ENCODE results near the gene DPH7.
"Not testable (repeated sequence)": the region's sequence is repeated elsewhere in the genome, so short reads cannot be mapped to it uniquely, and the experiment has no call there.

DPH7 gene

DNA sequence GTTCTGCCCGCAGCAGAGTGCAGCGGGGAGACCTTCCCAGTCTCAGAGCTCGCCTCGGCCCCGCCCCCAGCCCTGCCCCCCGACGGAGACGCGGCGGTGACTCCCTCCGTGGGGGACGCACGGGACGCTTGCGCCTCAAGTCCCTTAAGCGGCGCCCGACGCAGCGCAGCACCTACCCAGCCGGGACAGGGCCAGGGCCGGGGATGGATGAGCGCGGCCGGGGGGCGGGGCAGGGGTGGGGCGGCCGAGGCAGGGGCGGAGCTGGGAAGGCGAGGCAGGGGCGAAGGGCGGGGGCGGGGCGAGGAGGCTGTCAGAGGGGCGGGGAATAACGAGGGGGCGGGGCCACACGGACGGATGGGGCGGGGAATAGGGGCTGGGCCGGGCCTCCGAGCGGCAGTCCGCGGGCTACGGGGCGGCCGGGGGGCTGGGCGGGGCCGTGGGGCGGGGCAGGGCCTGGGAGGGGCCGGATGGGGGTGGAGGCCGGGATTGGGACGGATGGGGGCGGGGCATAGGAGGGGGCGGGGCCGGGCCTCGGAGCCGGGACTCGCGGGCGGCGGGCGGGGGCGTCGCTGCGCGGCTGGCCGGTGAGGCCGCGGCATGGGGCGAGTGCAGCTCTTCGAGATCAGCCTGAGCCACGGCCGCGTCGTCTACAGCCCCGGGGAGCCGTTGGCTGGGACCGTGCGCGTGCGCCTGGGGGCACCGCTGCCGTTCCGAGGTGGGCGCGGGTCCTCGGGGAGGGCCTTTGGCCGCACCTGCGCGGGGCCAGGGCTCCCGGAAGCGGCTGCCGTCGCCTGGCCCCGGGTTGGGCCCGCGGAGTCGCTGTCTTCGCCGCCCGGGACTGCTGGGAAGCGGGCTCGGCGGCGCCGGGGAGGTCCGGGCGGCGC lies 26.6 kb upstream of the DPH7 start, which contains the start of gene ARRDC1:
Gene ARRDC1, plus strand, starts transcription at position 566 of the 884 bp plus-strand sequence. Its CDS starts 32 bp downstream, at position 598.
- peaks cover 9% of the 10 kb centered on the region for H3K27me3 ChIP-seq (ENCODE audit: control insufficient read depth, insufficient read depth, low read length)
- H3K9me3 ChIP-seq (replicated peaks; ENCODE audit: low read length), result no peaks in the 10 kb centered on the region
- H3K4me3 ChIP-seq (ENCODE audit: low read length), result peak within 1 kb of the TSS; percentile 93
- H3K36me3 ChIP-seq (ENCODE audit: insufficient read depth, low read length), result no peaks in the 10 kb centered on the region
- H3K4me2 ChIP-seq (ENCODE audit: low read length), result peak within 1 kb of the TSS; percentile 99
- H3K4me1 ChIP-seq (ENCODE audit: control insufficient read depth, insufficient read depth, low read length), result peaks cover 15% of the 10 kb centered on the region
- H3K9ac ChIP-seq (ENCODE audit: low read depth, low read length), result peak within 1 kb of the TSS; percentile 84

DNA sequence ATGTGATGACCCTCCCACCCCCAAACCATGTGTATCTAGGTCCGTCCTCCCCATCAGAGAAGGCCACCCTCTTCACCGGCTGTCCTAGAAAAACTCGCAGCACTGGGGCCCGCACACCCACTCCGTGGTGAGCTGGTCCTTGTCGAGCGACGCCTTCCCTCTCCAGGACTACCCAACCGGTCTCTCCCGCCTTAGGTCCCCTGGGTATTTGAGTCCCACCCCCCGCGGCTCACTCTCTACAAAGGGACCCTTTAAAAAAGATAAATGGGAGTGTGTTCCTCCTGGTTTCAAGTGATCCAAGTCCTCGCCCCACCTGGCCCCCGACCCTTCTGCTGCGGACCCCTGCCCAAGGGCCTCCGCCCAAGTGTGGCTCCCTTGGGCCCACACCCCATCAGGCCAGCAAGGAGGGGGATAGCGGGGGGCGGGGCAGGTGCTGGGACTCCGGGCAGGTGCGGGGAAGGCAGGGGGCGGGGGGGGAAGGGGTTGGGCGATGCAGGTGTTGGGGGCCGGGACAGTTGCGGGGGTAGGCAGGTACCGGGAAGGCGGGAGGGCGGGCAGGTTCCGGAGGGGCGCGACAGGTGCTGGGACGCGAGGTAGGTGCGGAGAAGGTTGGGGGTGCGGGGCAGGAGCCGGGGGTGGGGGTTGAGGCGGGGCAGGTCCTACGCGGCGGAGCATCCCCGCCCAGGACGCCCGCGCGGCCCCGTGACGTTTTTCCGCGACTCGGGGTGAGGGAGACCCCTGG lies 25.8 kb upstream of the DPH7 start:
- H3K36me3 ChIP-seq (ENCODE audit: insufficient read depth, low read length), result no peaks in the 10 kb centered on the region
- H3K4me2 ChIP-seq (ENCODE audit: low read length), result peak overlapping the region; percentile 72
- H3K4me1 ChIP-seq (ENCODE audit: control insufficient read depth, insufficient read depth, low read length), result peaks cover 15% of the 10 kb centered on the region
- no peaks in the 10 kb centered on the region for H3K9me3 ChIP-seq (replicated peaks; ENCODE audit: low read length)
- peaks cover 9% of the 10 kb centered on the region for H3K27me3 ChIP-seq (ENCODE audit: control insufficient read depth, insufficient read depth, low read length)
- H3K9ac ChIP-seq (ENCODE audit: low read depth, low read length), result no peak overlapping the region
- H3K4me3 ChIP-seq (ENCODE audit: low read length), result peak overlapping the region; percentile 65

GRCh38 chr9:137603879-137604278 lies 25.2 kb upstream of the DPH7 start:
- no peak overlapping the region for H3K9ac ChIP-seq (ENCODE audit: low read depth, low read length)
- H3K4me3 ChIP-seq (ENCODE audit: low read length), result no peak overlapping the region

DNA sequence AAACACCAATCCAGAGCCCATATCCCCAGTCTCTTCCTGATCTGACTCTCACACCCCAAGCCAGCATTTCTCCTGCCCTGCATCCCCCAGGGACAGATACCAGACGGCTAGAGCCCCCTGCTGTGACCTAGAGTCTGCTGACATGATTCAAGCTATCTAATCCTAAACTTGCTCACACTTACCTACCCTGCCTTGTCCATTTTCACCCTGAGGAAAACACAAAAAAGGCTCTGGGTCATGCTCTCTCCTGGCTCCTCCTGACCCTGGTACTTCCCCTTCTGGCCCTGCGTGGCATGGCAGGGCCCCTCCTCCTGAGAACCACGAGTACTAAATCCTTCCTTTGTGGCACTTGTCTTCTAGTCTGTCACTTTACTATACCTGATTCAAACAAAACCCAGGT lies 23.9 kb upstream of the DPH7 start:
- H3K9me3 ChIP-seq (replicated peaks; ENCODE audit: low read length), result no peaks in the 10 kb centered on the region

More at GRCh38 chr9:137603879-137604278, 25.2 kb upstream of the DPH7 start:
- Histone ChIP-seq H3K9me3 (replicated peaks; ENCODE audit: low read length) (no peaks in the 10 kb centered on the region), H3K27me3 (ENCODE audit: control insufficient read depth, insufficient read depth, low read length) (peaks cover 9% of the 10 kb centered on the region), H3K4me2 (ENCODE audit: low read length) (no peak overlapping the region), H3K36me3 (ENCODE audit: insufficient read depth, low read length) (no peaks in the 10 kb centered on the region), H3K4me1 (ENCODE audit: control insufficient read depth, insufficient read depth, low read length) (peaks cover 15% of the 10 kb centered on the region)

DNA sequence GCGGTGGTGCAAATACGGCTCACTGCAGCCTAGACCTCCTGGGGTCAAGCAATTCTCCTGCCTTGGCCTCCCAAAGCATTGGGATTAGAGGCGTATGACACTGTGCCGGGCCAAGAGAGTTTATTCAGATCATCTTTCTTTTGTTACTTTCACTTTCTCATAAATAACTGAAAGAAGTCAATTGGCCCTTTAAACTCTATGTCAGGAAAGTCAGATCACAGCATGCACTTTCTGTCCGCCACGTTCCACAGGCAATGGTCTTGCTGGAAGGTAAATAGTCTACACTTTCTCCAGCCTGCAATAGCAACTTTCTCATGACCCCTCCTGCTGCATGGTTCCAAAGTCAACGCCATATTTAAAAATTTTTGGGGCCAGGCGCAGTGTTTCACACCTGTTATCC lies 20.2 kb upstream of the DPH7 start:
- no peaks in the 10 kb centered on the region for H3K4me1 ChIP-seq (ENCODE audit: control insufficient read depth, insufficient read depth, low read length)
- no peaks in the 10 kb centered on the region for H3K9me3 ChIP-seq (replicated peaks; ENCODE audit: low read length)
- peaks cover 9% of the 10 kb centered on the region for H3K27me3 ChIP-seq (ENCODE audit: control insufficient read depth, insufficient read depth, low read length)
- no peak overlapping the region for H3K4me3 ChIP-seq (ENCODE audit: low read length)
- no peaks in the 10 kb centered on the region for H3K36me3 ChIP-seq (ENCODE audit: insufficient read depth, low read length)
- H3K9ac ChIP-seq (ENCODE audit: low read depth, low read length), result no peak overlapping the region
- no peak overlapping the region for H3K4me2 ChIP-seq (ENCODE audit: low read length)

More for the DNA sequence above, 23.9 kb upstream of the DPH7 start:
- Histone ChIP-seq H3K4me3 (ENCODE audit: low read length) (no peak overlapping the region), H3K36me3 (ENCODE audit: insufficient read depth, low read length) (no peaks in the 10 kb centered on the region), H3K27me3 (ENCODE audit: control insufficient read depth, insufficient read depth, low read length) (peaks cover 9% of the 10 kb centered on the region), H3K4me1 (ENCODE audit: control insufficient read depth, insufficient read depth, low read length) (peaks cover 15% of the 10 kb centered on the region), H3K9ac (ENCODE audit: low read depth, low read length) (no peak overlapping the region), H3K4me2 (ENCODE audit: low read length) (no peak overlapping the region)

- H3K9me3 ChIP-seq (replicated peaks; ENCODE audit: low read length); H3K27me3 ChIP-seq (ENCODE audit: control insufficient read depth, insufficient read depth, low read length); H3K4me1 ChIP-seq (ENCODE audit: control insufficient read depth, insufficient read depth, low read length); H3K36me3 ChIP-seq (ENCODE audit: insufficient read depth, low read length); H3K9ac ChIP-seq (ENCODE audit: low read depth, low read length); H3K4me3 ChIP-seq (ENCODE audit: low read length); H3K4me2 ChIP-seq (ENCODE audit: low read length): not testable (repeated sequence)
Measured at GRCh38 chr9:137596577-137596976, 17.9 kb upstream of the DPH7 start.

DNA sequence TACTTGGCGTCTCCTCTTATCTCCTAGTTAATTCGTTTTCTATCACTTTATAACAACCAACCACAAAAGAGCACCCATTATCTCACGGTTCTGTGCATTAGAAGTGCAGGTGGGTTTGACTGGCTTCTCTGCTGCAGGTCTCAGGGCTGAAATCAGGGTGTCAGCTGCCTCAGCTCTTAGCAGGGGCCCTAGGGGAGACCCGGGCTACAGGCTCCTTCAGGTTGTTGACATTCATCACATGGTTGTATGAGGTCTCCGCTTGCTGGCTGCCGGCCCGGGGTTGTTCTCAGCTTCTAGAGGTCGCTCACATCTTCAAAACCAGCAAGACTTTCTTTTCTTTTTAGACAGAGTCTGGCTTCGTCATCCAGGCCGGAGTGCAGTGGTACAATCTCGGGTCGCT lies 14.5 kb upstream of the DPH7 start:
- no peaks in the 10 kb centered on the region for H3K9me3 ChIP-seq (replicated peaks; ENCODE audit: low read length)
- no peak overlapping the region for H3K4me3 ChIP-seq (ENCODE audit: low read length)
- H3K4me2 ChIP-seq (ENCODE audit: low read length), result no peak overlapping the region
- no peak overlapping the region for H3K9ac ChIP-seq (ENCODE audit: low read depth, low read length)
- H3K36me3 ChIP-seq (ENCODE audit: insufficient read depth, low read length), result peaks cover 6% of the 10 kb centered on the region
- H3K4me1 ChIP-seq (ENCODE audit: control insufficient read depth, insufficient read depth, low read length), result peaks cover 9% of the 10 kb centered on the region
- no peaks in the 10 kb centered on the region for H3K27me3 ChIP-seq (ENCODE audit: control insufficient read depth, insufficient read depth, low read length)

- H3K9me3 ChIP-seq (replicated peaks; ENCODE audit: low read length), result no peaks in the 10 kb centered on the region
- H3K36me3 ChIP-seq (ENCODE audit: insufficient read depth, low read length), result peaks cover 10% of the 10 kb centered on the region
- peaks cover 9% of the 10 kb centered on the region for H3K4me1 ChIP-seq (ENCODE audit: control insufficient read depth, insufficient read depth, low read length)
- no peaks in the 10 kb centered on the region for H3K27me3 ChIP-seq (ENCODE audit: control insufficient read depth, insufficient read depth, low read length)
- H3K9ac ChIP-seq (ENCODE audit: low read depth, low read length), result no peak overlapping the region
- H3K4me3 ChIP-seq (ENCODE audit: low read length), result no peak overlapping the region
- H3K4me2 ChIP-seq (ENCODE audit: low read length), result no peak overlapping the region
Measured at GRCh38 chr9:137592767-137593166, 14.0 kb upstream of the DPH7 start.

DNA sequence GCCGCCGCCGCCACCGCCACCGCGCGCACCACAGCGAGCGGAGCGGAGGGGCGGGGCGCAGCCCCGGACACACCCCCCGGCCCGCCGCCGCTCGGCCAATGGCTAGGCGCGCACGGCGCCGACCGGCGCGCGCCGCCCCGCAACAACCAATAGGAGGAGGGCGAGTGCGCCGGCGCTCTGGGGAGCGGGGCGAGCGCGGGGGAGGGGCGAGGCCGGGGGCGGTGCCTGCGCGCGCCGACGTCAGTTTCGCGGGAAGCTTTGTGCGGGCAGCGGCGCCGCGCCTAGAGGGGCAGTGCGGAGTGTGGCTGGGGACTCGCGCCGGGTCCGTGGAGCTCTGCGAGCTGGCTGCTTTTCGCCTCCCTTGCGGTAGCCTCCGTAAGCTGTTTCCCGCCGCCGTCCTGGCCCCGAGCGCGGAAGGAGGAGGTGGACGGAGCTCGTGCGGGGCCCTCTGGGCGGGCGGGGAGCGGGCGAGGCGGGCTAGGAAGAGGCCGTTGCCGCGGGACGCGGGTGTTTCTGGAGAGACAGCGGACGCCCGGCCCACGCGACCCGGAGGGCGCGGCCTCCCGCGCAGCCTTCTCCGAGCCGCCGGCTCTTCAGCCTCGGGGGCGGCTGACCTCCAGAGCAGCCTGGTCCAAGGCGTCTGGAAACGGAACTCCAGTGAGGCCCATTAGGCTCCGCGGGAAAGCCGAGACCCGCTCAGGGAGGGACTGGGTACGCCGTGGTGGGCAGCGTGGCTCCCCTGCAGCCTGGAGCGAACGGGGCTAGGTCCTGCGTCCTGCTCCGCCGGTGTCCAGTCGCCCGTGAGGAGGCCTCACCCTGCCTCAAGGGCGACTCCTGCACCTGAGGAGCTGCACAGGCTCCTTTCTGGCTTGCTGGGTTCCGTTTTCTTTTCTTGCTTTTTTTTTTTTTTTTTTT lies 12.0 kb upstream of the DPH7 start, which contains the start of gene ZMYND19:
Gene ZMYND19, minus strand, starts transcription at position 44 of the 915 bp plus-strand sequence. CDS start 249 bp downstream, outside the sequence.
- H3K4me3 ChIP-seq (ENCODE audit: low read length), result peak within 1 kb of the TSS; percentile 99

GRCh38 chr9:137590123-137590468 lies 11.4 kb upstream of the DPH7 start:
- Histone ChIP-seq H3K4me2 (ENCODE audit: low read length) (peak overlapping the region; percentile 83), H3K4me3 (ENCODE audit: low read length) (peak overlapping the region; percentile 91), H3K27me3 (ENCODE audit: control insufficient read depth, insufficient read depth, low read length) (no peaks in the 10 kb centered on the region), H3K4me1 (ENCODE audit: control insufficient read depth, insufficient read depth, low read length) (peaks cover 9% of the 10 kb centered on the region), H3K9me3 (replicated peaks; ENCODE audit: low read length) (no peaks in the 10 kb centered on the region), H3K9ac (ENCODE audit: low read depth, low read length) (peak overlapping the region; percentile 77), H3K36me3 (ENCODE audit: insufficient read depth, low read length) (peaks cover 34% of the 10 kb centered on the region)

More for the DNA sequence above, 12.0 kb upstream of the DPH7 start, which contains the start of gene ZMYND19:
- Histone ChIP-seq H3K4me2 (ENCODE audit: low read length) (peak within 1 kb of the TSS; percentile 87), H3K9ac (ENCODE audit: low read depth, low read length) (peak within 1 kb of the TSS; percentile 85), H3K27me3 (ENCODE audit: control insufficient read depth, insufficient read depth, low read length) (no peaks in the 10 kb centered on the region), H3K4me1 (ENCODE audit: control insufficient read depth, insufficient read depth, low read length) (peaks cover 9% of the 10 kb centered on the region), H3K36me3 (ENCODE audit: insufficient read depth, low read length) (peaks cover 30% of the 10 kb centered on the region), H3K9me3 (replicated peaks; ENCODE audit: low read length) (no peaks in the 10 kb centered on the region)
